HL-60 (cell line): ENCODE data around the gene COL9A1.

Experiments
- GABPA ChIP-seq: IDR thresholded peaks from 2 replicates; pipeline ENCODE4 v1.6.1; 2012; ENCODE audit warnings: low read depth
- POLR2AphosphoS5 ChIP-seq: IDR thresholded peaks from 2 replicates; pipeline ENCODE4 v1.6.1; 2012; ENCODE audit warnings: low read depth
- SPI1 ChIP-seq: IDR thresholded peaks from 2 replicates; pipeline ENCODE4 v1.6.1; 2012; ENCODE audit warnings: low read depth, mild to moderate bottlenecking, borderline replicate concordance
- TF ChIP-seq, protein P1 (sequence below): IDR thresholded peaks from 2 replicates; pipeline ENCODE4 v1.6.1; 2012; ENCODE audit warnings: low read depth; ENCODE audit not compliant: insufficient replicate concordance
- TF ChIP-seq, protein P2 (sequence below): IDR thresholded peaks from one replicate; pipeline ENCODE4 v1.5.1; 2011; ENCODE audit warnings: low read length, control low read depth, inconsistent platforms; ENCODE audit not compliant: insufficient read depth

DNA sequence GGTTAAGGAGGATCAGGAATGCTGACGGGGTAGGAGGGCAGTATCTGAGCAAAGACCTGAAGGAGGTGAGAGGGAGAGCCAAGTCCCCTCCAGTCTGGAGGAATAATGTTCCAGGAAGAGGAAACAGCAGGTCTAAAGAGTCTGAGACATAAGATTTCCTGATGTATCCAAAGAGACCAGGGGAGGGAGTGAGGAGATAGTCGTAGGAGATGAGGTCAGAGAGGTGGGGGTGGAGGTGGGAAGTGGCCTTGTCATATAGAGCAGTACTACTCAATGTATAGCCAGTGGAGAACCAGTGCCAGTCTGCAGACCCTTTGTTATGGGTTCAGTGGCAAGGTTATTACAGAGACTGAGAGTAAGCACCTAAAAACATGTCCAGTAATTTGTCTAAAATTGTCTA, 130.6 kb downstream of the COL9A1 start:
- TF ChIP-seq, protein P1, sequence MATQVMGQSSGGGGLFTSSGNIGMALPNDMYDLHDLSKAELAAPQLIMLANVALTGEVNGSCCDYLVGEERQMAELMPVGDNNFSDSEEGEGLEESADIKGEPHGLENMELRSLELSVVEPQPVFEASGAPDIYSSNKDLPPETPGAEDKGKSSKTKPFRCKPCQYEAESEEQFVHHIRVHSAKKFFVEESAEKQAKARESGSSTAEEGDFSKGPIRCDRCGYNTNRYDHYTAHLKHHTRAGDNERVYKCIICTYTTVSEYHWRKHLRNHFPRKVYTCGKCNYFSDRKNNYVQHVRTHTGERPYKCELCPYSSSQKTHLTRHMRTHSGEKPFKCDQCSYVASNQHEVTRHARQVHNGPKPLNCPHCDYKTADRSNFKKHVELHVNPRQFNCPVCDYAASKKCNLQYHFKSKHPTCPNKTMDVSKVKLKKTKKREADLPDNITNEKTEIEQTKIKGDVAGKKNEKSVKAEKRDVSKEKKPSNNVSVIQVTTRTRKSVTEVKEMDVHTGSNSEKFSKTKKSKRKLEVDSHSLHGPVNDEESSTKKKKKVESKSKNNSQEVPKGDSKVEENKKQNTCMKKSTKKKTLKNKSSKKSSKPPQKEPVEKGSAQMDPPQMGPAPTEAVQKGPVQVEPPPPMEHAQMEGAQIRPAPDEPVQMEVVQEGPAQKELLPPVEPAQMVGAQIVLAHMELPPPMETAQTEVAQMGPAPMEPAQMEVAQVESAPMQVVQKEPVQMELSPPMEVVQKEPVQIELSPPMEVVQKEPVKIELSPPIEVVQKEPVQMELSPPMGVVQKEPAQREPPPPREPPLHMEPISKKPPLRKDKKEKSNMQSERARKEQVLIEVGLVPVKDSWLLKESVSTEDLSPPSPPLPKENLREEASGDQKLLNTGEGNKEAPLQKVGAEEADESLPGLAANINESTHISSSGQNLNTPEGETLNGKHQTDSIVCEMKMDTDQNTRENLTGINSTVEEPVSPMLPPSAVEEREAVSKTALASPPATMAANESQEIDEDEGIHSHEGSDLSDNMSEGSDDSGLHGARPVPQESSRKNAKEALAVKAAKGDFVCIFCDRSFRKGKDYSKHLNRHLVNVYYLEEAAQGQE = no peak
- TF ChIP-seq, protein P2, sequence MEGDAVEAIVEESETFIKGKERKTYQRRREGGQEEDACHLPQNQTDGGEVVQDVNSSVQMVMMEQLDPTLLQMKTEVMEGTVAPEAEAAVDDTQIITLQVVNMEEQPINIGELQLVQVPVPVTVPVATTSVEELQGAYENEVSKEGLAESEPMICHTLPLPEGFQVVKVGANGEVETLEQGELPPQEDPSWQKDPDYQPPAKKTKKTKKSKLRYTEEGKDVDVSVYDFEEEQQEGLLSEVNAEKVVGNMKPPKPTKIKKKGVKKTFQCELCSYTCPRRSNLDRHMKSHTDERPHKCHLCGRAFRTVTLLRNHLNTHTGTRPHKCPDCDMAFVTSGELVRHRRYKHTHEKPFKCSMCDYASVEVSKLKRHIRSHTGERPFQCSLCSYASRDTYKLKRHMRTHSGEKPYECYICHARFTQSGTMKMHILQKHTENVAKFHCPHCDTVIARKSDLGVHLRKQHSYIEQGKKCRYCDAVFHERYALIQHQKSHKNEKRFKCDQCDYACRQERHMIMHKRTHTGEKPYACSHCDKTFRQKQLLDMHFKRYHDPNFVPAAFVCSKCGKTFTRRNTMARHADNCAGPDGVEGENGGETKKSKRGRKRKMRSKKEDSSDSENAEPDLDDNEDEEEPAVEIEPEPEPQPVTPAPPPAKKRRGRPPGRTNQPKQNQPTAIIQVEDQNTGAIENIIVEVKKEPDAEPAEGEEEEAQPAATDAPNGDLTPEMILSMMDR = no peak
- TF ChIP-seq GABPA (no peak), POLR2AphosphoS5 (no peak), SPI1 (no peak)
